ENCODE results near the gene ADARB2.

GRCh38 chr10:1735562-1735961 lies 1.8 kb downstream of the ADARB2 start:
- TF ChIP-seq POLR2A (IDR thresholded peaks at IDR 0.05), result no peak
- TF ChIP-seq, protein P1, sequence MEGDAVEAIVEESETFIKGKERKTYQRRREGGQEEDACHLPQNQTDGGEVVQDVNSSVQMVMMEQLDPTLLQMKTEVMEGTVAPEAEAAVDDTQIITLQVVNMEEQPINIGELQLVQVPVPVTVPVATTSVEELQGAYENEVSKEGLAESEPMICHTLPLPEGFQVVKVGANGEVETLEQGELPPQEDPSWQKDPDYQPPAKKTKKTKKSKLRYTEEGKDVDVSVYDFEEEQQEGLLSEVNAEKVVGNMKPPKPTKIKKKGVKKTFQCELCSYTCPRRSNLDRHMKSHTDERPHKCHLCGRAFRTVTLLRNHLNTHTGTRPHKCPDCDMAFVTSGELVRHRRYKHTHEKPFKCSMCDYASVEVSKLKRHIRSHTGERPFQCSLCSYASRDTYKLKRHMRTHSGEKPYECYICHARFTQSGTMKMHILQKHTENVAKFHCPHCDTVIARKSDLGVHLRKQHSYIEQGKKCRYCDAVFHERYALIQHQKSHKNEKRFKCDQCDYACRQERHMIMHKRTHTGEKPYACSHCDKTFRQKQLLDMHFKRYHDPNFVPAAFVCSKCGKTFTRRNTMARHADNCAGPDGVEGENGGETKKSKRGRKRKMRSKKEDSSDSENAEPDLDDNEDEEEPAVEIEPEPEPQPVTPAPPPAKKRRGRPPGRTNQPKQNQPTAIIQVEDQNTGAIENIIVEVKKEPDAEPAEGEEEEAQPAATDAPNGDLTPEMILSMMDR (IDR thresholded peaks at IDR 0.05), result no peak

All from Peyer's patch (tissue), 4 donors.